Measurements from ENCODE around the gene FAM222A.

DNA sequence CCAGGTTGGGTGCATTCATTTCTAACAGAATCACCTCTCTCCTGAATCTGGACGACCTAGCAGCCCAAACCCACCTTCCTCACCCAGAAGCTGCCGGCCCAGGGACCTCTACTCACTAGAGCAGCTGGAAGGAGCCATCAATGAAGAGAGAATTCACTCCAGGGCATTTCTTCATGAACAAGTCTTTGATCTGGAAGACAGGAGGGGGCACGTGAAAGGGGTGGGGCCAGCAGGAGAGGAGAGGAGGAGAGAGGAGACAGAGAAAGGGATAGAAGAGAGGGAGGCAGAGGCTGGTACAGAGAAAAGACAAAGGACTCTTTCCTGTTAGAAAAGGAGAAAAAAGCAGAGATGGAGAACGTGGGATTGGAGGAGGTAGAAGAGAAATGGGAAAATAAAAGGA, 79.8 kb downstream of the FAM222A start:
- TF ChIP-seq, protein P1, sequence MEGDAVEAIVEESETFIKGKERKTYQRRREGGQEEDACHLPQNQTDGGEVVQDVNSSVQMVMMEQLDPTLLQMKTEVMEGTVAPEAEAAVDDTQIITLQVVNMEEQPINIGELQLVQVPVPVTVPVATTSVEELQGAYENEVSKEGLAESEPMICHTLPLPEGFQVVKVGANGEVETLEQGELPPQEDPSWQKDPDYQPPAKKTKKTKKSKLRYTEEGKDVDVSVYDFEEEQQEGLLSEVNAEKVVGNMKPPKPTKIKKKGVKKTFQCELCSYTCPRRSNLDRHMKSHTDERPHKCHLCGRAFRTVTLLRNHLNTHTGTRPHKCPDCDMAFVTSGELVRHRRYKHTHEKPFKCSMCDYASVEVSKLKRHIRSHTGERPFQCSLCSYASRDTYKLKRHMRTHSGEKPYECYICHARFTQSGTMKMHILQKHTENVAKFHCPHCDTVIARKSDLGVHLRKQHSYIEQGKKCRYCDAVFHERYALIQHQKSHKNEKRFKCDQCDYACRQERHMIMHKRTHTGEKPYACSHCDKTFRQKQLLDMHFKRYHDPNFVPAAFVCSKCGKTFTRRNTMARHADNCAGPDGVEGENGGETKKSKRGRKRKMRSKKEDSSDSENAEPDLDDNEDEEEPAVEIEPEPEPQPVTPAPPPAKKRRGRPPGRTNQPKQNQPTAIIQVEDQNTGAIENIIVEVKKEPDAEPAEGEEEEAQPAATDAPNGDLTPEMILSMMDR (conservative IDR thresholded peaks at IDR 0.05), result no peak
- TF ChIP-seq EZH2 (IDR thresholded peaks at IDR 0.05; ENCODE audit: low read depth), result no peak

All from PC-9 (cell line).